Mucosa of descending colon (tissue), 3 donors: Measurements from ENCODE around the gene PAXX. TPM values are rescaled to one million over a fixed set of nuclear protein-coding genes. Genes with fewer than 3 reads are reported as not detected.
A peak's percentile ranks its signal among the peaks of the same experiment; 100 is the strongest.

Experiments used
- ATAC-seq: fragments of 200-7000 bp; cut with Tn5 transposase; one replicate; pipeline ENCODE4 v1.9.1; 2020; ENCODE audit warnings: mild to moderate bottlenecking, moderate library complexity
- DNase-seq, 3 donors: peaks; one replicate each; pipeline ENCODE4 v3.0.0-alpha.2; 2020
- H3K36me3 ChIP-seq: fragments of 200-600 bp; one replicate; pipeline ENCODE4 v1.8.0; 2021; ENCODE audit warnings: low read depth, mild to moderate bottlenecking
- H3K4me1 ChIP-seq: fragments of 200-600 bp; one replicate; pipeline ENCODE4 v1.8.0; 2021; ENCODE audit warnings: low read depth, mild to moderate bottlenecking
- H3K4me3 ChIP-seq: fragments of 200-600 bp; one replicate; pipeline ENCODE4 v1.8.0; 2021; ENCODE audit warnings: mild to moderate bottlenecking
- H3K9me3 ChIP-seq: fragments of 200-600 bp; one replicate; pipeline ENCODE4 v1.8.0; 2021; ENCODE audit warnings: mild to moderate bottlenecking
- intact Hi-C, 2 donors: fragments of 100-400 bp; cut with DNase I in 1 of 2; cut with micrococcal nuclease in 1 of 2; formaldehyde crosslinking; loops; one replicate each; pipeline versions ENCODE4 v1.11.0 to v1.11.1; 2022; cut with DNase I, micrococcal nuclease
- total RNA-seq, 3 donors: library from RNA; stranded (reverse); fragmentation: NEBNext Ultra II Directional in 2 of 3; extraction: Animal tissue kit (Norgen Biotek cat#: 25700) in 2 of 3; gene quantifications; one replicate each; pipeline versions ENCODE4 v1.2.1 to v1.2.4, GENCODE V29; 2021 to 2023
- TF ChIP-seq, protein P1 (sequence below): fragments of 200-600 bp; IDR thresholded peaks from one replicate; pipeline ENCODE4 v1.8.0; 2022; ENCODE audit warnings: antibody characterized with exemption, mild to moderate bottlenecking
- donor health status: DM: no; HTN: no; CAD: no; lungs with moderate emphysema.
- donor health status: DM: no; HTN: no; CAD: no.
- donor health status: DM: no; HTN: yes; CAD: no.

The PAXX gene
- total RNA-seq, 3 donors from 2014 or later: 32.0 to 39.9 (median 34.1) TPM

DNA sequence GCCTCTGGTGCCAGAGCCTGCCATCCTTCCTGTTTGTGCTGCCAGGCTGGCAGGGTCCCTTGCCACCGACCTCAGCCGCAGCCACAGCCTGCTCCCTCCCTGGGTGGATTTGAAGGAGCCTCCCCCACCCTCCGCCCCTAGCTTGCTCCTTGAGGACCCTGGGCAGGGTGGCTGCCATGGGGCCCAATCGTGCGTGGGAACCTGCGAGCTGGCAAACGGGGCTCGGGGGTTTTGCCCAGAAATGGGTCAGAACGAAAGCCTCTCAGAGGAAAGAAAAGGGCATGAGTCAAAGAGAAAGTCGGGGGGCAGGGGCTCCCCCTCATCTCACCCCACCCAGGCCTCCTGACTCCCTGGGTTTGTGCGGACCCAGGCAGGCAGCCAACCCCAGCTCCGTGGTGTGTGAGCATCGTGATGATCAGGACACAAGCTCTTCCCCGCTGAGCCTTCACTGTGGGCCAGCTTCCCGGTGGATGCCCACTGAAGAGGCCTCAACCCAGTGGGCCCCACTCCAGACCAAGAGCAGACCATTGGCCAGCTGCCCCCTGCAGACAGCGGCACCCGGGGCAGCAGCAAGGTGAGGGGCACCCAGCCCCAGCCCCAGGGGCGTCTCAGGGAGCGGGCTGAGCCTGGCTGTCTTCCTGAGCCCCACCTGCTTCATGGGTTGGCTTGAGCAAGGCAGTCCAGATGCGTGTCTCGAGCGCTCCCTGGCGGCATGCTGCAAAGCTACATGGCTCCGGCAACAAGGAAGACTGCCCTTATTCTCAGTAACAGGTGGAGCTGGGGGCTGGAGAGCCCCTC, 42.7 kb downstream of the PAXX start:
- DNase-seq: peak; percentile 80 to 93 (median 91)
- TF ChIP-seq, protein P1, sequence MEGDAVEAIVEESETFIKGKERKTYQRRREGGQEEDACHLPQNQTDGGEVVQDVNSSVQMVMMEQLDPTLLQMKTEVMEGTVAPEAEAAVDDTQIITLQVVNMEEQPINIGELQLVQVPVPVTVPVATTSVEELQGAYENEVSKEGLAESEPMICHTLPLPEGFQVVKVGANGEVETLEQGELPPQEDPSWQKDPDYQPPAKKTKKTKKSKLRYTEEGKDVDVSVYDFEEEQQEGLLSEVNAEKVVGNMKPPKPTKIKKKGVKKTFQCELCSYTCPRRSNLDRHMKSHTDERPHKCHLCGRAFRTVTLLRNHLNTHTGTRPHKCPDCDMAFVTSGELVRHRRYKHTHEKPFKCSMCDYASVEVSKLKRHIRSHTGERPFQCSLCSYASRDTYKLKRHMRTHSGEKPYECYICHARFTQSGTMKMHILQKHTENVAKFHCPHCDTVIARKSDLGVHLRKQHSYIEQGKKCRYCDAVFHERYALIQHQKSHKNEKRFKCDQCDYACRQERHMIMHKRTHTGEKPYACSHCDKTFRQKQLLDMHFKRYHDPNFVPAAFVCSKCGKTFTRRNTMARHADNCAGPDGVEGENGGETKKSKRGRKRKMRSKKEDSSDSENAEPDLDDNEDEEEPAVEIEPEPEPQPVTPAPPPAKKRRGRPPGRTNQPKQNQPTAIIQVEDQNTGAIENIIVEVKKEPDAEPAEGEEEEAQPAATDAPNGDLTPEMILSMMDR: peak; percentile 90
- Histone ChIP-seq H3K36me3 (no peaks in the 10 kb centered on the region), H3K9me3 (no peaks in the 10 kb centered on the region), H3K4me3 (no peak overlapping the region), H3K4me1 (peaks cover 23% of the 10 kb centered on the region)
- intact Hi-C loops: loop anchor here in 1 of 2 donors (5.0 kb wide), 1 partner anchor 253 kb away; no protein-coding TSS in a partner anchor
- peak; percentile 90 for ATAC-seq

DNA sequence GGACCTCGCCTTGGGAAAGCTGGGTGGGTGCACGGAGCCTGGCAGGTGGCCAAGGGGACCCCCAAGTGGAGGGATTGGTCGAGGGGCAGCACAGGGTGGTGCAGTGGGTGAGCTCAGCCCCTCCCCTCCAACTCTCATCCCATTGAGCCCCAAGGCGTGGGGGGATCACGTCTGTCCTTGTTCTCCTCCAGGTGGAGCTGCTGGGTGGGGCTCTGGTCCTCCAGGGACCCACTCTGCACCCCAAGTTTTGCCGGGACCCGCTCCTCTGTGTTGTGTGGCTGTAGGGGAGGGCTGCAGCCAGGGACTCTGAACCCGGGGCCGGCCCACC, 43.2 kb downstream of the PAXX start:
- Histone ChIP-seq H3K9me3 (no peaks in the 10 kb centered on the region), H3K36me3 (no peaks in the 10 kb centered on the region), H3K4me3 (no peak overlapping the region), H3K4me1 (peaks cover 20% of the 10 kb centered on the region)
- TF ChIP-seq, protein P1: no peak
- DNase-seq (no peak), ATAC-seq (no peak)
- intact Hi-C loops: no loop called here

DNA sequence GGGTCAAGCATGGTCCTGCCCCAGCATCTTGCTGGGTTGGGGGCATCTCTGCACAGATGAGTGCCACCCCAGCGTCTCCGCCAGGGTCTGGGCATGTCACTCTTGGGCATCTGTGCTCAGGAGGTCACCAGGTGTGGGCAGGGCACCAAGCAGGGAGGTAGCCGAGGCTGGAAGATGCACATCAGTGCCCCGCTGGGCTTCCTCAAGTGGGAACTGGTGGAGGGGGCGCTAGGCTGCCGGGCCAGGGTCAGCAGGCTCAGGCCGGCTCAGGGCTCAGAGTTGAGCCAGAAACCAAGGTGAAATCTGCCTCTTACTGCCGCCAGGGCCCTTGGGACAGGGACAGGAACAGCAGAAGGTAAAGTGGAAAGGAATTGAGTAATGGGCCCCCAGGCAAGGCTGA, 43.7 kb downstream of the PAXX start:
- Histone ChIP-seq H3K36me3 (no peaks in the 10 kb centered on the region), H3K9me3 (no peaks in the 10 kb centered on the region), H3K4me3 (no peak overlapping the region), H3K4me1 (peaks cover 20% of the 10 kb centered on the region)
- TF ChIP-seq, protein P1: no peak
- no peak for ATAC-seq
- intact Hi-C loops: no loop called here
- no peak for DNase-seq

DNA sequence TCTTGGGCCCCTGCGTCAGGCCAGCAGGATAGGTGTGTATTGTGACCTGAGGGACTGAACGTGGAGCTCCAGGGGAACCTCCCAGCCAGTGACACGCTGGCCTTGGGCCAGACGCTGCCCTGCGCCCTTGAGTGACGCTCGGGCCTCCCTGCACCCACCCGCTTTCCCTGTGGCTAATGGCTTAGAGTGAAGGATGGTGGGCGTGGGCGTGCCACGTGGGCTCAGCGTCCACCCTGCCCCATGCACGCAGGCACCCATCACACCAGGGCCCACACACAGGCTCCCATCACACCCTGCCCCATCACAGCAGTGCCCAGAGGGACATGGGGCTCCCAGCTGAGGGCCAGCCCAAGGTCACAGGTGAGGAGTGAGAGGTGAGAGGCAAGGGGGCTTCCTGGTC, 44.8 kb downstream of the PAXX start:
- no peaks in the 10 kb centered on the region for H3K9me3 ChIP-seq
- no peak for ATAC-seq
- TF ChIP-seq, protein P1: no peak
- DNase-seq: no peak
- H3K4me3 ChIP-seq: no peak overlapping the region
- no peaks in the 10 kb centered on the region for H3K36me3 ChIP-seq
- H3K4me1 ChIP-seq: peaks cover 14% of the 10 kb centered on the region
- intact Hi-C loops: no loop called here

DNA sequence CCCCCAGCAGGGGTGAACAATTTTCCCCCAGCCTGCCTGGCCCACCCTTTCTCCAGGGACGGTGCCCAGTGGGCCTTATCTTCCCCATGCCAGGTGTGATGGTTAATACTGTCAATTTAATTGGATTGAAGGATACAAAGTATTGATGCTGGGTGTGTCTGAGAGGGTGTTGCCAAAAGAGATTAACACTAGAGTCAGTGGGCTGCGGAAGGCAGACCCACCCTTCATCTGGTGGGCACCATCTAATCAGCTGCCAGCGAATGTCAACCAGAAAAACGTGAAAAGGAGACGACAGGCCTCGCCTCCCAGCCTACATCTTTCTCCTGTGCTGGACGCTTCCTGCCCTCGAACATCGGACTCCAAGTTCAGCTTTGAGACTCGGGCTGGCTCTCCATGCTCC, 45.3 kb downstream of the PAXX start:
- ATAC-seq: no peak
- H3K36me3 ChIP-seq: no peaks in the 10 kb centered on the region
- TF ChIP-seq, protein P1: no peak
- no peaks in the 10 kb centered on the region for H3K9me3 ChIP-seq
- DNase-seq: no peak
- H3K4me3 ChIP-seq: no peak overlapping the region
- H3K4me1 ChIP-seq: peaks cover 14% of the 10 kb centered on the region
- intact Hi-C loops: no loop called here
